M059J (cell line): ENCODE data around the gene DMXL1. TPM values are rescaled to one million over a fixed set of nuclear protein-coding genes. Genes with fewer than 3 reads are reported as not detected.

Experiments
- DNase-seq: peaks from one replicate; pipeline ENCODE4 v3.0.0-alpha.2; 2012; ENCODE audit warnings: low read depth
- total RNA-seq: library from RNA; depleted of rRNA; stranded (reverse); fragments of >200 nt; shearing (Covaris generic); gene quantifications from 2 replicates; pipeline ENCODE4 v1.2.3, GENCODE V29; 2014; rRNA removed

DMXL1 gene
- total RNA-seq, 1 experiment from 2014 or later = 22.0 TPM

DNA sequence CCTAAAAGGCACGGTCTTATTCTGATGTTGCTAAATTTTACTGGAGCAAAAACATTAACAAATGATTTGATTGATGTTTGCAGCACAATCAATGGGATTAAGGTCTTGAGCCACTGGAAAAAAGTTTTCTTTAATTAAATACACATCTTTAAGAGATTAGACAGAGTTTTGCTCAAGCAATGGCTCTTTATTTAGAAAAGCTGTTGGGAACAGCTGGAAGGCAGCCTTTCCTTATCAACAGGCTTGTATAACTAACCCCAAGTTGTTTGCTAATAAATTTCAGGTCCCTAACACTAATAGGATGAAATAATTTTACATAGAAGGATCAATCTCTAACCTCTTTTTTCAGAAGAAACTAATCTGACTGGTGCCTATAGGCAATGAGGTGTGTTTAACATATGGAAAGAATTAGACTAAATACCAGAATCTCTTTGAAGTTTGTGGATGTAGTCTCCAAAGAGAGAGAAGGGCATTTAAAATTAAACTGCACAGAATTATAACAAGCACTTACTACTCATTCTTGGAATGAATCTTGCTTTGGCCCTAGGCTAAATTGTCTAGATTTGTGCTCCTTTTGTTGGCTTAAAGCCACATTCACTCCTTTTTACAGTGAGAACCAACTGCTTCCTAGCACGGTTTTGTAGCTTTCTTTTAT lies 217.6 kb downstream of the DMXL1 start:
- peak; percentile 89 for DNase-seq

DNA sequence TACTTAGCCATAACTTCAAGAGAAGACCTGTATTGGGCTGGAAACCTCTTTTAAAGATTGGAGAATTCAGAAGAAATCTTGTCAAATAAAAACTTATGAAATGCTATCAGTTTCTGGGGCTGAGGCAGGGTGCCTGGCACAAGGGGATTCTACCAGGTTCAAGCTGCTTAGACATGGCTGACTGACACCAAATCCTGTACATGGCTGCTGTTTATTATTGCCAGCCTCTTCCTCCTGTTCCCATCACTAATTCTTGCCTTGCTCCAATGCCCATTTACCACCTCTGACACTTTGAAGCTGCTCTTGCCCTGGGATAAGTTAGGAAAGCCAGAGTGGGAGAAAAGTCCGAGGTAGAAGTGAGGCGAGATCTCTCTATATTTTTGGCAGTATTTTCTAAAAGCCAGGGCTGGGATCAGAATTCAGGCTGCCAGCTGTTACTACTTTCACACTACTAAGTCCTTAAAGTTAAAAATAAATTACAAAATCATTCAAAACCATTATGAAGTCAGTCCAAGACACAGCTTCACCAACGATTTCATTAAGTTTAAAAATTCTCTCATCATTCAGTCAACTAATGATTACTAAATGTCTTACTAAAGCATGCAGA lies 218.7 kb downstream of the DMXL1 start:
- no peak for DNase-seq

DNA sequence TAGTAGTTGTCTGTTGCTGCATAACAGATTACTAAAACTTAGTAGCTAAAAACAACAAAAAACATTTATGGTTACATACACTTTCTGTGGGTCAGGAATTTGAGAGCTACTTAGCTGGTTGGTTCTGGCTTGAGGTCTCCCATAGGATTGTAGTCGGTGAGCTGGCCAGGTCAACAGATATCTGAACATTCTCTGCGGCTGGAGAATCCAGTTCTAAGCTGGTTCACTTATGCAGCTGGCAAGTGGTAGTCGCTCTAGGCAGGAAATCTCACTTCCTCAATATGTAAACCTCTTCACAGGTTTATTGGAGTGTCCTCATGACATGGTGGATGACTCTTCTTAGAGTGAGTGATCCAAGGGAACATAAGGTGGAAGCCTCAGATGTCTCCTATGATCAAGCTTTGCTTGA lies 219.3 kb downstream of the DMXL1 start:
- DNase-seq = no peak

DNA sequence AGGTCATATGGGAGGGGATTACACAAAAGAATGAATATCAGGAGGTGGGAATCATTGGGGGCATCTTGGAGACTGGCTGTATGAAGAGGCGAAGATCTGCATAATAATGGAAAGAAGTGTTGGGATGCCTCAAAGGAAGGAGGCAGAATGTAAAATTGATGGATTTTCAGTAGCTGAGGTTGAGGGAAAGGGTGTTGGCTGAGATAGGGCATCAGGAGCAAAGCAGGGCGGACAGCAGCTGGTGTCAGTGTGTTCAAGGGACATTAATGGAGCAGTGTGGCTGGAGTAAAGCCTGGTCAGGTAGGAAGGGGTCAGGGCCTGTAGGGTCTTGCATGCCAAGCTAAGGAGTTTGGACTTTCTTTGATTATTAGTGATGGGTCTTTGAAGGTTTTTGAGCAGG lies 219.7 kb downstream of the DMXL1 start:
- DNase-seq = no peak

DNA sequence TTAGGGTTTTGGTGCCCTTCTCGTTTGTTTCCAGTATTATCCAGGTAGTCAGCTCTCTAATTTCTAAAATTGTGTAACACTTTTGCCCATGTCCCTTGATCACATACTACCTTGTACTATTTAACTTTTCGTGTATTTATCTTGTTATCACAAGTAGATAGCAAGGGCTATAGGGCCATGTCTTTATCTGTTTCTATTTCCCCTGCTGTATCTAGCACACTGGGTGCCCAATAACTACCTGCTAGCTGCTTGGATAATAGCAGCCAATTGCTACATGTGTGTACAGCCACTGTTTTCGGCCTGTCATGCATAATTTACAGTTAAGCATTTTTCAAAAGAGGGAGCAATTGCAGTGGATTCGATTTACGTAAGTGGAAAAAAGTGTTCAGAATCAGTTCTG lies 220.2 kb downstream of the DMXL1 start:
- no peak for DNase-seq

DNA sequence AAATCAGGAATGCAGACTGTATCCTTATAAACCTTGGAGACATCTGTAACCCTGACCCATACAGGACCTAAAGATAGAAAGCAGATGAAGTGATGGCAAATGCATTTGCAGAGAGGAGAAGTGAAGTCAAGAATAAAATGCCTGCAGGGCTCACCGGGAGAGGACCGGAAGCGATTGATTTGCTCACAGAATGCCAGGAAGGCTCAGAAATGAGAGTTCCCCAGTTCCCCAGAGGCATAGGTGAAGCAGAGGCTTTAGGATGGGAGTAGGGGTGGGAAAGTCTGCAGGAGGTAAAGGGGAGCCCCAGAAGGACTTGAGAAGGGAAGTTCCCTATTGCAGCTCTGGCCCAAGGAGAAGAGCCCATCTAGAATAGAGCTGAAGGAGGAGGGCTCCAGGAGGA lies 221.0 kb downstream of the DMXL1 start:
- DNase-seq = no peak

DNA sequence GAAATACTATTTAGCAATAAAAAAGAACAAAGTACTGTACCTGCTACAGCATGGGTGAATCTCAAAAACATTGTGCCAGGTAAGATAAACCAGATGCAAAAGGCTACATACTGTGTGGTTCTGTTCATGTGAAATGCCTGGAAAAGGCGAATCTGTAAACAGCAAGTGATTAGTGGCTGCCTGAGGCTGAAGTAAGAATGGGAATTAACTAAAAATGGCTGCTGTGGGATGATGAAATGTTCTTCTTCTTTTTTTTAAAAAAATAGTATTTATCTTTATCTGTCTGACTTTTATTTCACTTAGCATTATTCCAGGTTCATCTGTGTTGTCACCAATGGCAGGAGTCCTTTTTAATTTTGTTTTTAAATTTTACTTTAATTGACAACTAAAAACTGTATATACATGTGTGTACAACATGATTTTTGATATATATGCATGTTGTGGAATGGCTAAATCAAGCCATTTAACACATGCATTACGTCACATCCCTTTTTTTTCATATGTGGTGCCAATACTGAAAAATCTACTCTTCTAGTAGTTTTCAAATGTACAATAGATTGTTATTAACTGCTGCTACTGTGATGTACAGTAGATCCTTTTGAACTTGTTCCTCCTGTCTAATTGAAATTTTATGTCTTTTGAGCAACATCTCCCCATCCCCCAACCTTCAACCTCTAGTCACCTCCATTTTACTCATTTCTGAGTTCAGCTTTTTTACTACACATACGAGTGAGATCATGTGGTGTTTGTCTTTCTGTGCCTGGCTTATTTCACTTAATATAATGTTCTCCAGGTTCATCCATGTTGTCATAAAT lies 222.0 kb downstream of the DMXL1 start:
- no peak for DNase-seq

DNA sequence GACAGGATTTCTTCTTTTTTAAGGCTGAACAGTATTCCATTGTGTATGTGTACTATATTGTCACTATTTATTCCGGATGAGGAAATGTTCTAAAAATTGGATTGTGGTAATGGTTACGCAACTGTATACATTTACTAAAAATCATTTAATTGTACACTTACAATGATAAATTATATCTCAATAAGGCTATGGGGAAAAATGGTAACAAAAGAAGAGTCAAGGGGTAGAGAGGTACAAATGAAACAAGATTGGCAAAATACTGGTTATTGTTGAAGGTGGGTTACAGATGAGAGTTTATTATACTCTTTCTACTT lies 222.6 kb downstream of the DMXL1 start:
- no peak for DNase-seq

Other genes with a start within 250 kb of the DMXL1 start
- 8.2 and 8.4 TPM in 2 replicates for gene DTWD2, start 82.5 kb upstream of the DMXL1 start, total RNA-seq